NCI-H526 (cell line): ENCODE results near the gene INPP5A.

Experiments used
- DNase-seq, 2 experiments: peaks; one replicate each; lab custom pipeline; 2025; lab: John Stamatoyannopoulos, UW

Gene INPP5A

GRCh38 chr10:132648072-132648850, 110.7 kb downstream of the INPP5A start:
- no peak for DNase-seq

GRCh38 chr10:132648851-132649528, 111.4 kb downstream of the INPP5A start:
- no peak for DNase-seq

- no peak for DNase-seq
These were observed 112.2 kb downstream of the INPP5A start for GRCh38 chr10:132649651-132650360.

GRCh38 chr10:132650611-132651250, 113.1 kb downstream of the INPP5A start:
- no peak for DNase-seq

- no peak for DNase-seq
These were observed 114.0 kb downstream of the INPP5A start for GRCh38 chr10:132651511-132652029.

- no peak for DNase-seq
These were observed 114.9 kb downstream of the INPP5A start for GRCh38 chr10:132652446-132652845.

- DNase-seq: no peak
These were observed 115.5 kb downstream of the INPP5A start for GRCh38 chr10:132652936-132653590.

- no peak for DNase-seq
These were observed 116.1 kb downstream of the INPP5A start for GRCh38 chr10:132653721-132654120.

GRCh38 chr10:132654121-132654571, 116.6 kb downstream of the INPP5A start:
- DNase-seq: no peak

- peak in 1 of 2 experiments; percentile 56 for DNase-seq
These were observed 117.4 kb downstream of the INPP5A start for GRCh38 chr10:132654708-132655661.

- no peak for DNase-seq
These were observed 118.1 kb downstream of the INPP5A start for GRCh38 chr10:132655735-132656134.

- no peak for DNase-seq
These were observed 118.9 kb downstream of the INPP5A start for GRCh38 chr10:132656283-132657126.

GRCh38 chr10:132657127-132657706, 119.6 kb downstream of the INPP5A start:
- DNase-seq: no peak

- no peak for DNase-seq
These were observed 120.2 kb downstream of the INPP5A start for GRCh38 chr10:132657748-132658147.

- no peak for DNase-seq
These were observed 121.1 kb downstream of the INPP5A start for GRCh38 chr10:132658546-132659205.

- DNase-seq: no peak
These were observed 121.9 kb downstream of the INPP5A start for GRCh38 chr10:132659206-132660091.

- DNase-seq: no peak
These were observed 122.8 kb downstream of the INPP5A start for GRCh38 chr10:132660385-132660784.
